ENCODE results near the gene STIM2. TPM values are rescaled to one million over a fixed set of nuclear protein-coding genes. Genes with fewer than 3 reads are reported as not detected.

Gene STIM2
- total and polyA plus RNA-seq, 9 of the 15 experiments (the other 6 are each of a cell fraction or from before 2014, with no cell fraction given): 7.2 to 26.8 (median 15.4) TPM

DNA sequence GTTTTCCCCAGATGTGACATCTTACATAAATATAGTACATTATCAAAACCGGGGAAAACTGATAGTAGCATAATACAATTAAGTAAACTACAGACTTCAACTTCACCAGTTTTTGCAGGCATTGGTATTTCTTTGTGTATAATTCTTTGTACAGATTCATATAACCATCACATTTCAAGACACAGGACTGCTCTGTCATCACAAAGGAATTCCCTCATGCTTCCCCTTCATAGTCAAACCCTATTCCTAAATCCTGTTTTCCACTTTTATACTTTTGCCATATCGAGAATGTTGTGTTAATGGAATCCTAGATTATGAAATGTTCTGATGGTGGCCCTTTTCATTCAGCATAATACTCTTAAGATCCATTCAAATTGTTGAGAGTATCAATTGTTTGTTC lies 36.0 kb downstream of the STIM2 start:
- TF ChIP-seq RBM22 (IDR thresholded peaks at IDR 0.05; ENCODE audit: low read depth, low read length, poor library complexity, severe bottlenecking) (no peak), IRF2 (CRISPR knock-in tag; IDR thresholded peaks at IDR 0.05) (no peak), FOXA3 (CRISPR knock-in tag; conservative IDR thresholded peaks at IDR 0.05 in 1 of 2, IDR thresholded peaks at IDR 0.05 in 1 of 2) (no peak), RBM17 (IDR thresholded peaks at IDR 0.05; ENCODE audit: borderline replicate concordance, low read depth, low read length) (no peak), ASH1L (IDR thresholded peaks at IDR 0.05; ENCODE audit: borderline replicate concordance, low read depth, partially characterized antibody) (no peak), SMAD4 (CRISPR knock-in tag; conservative IDR thresholded peaks at IDR 0.05) (no peak), RFX1 (IDR thresholded peaks at IDR 0.05) (no peak), XRCC5 (IDR thresholded peaks at IDR 0.05; ENCODE audit: low read depth, low read length) (no peak), RHOXF2B (CRISPR knock-in tag; conservative IDR thresholded peaks at IDR 0.05) (no peak), CBX2 (IDR thresholded peaks at IDR 0.05; ENCODE audit: insufficient read depth, low read length, poor library complexity, severe bottlenecking) (no peak), SMARCA5 (IDR thresholded peaks at IDR 0.05) (no peak), ZBED1 (IDR thresholded peaks at IDR 0.05) (no peak), ZBTB17 (CRISPR knock-in tag; IDR thresholded peaks at IDR 0.05) (no peak), TFAM (CRISPR knock-in tag; conservative IDR thresholded peaks at IDR 0.05) (no peak), HSF4 (CRISPR knock-in tag; IDR thresholded peaks at IDR 0.05; ENCODE audit: borderline replicate concordance) (no peak), ZNF431 (CRISPR knock-in tag; IDR thresholded peaks at IDR 0.05) (no peak), ZNF124 (CRISPR knock-in tag; IDR thresholded peaks at IDR 0.05) (no peak), CBX5 (IDR thresholded peaks at IDR 0.05; ENCODE audit: borderline replicate concordance, low read depth) (no peak), POLR3A (IDR thresholded peaks at IDR 0.05; ENCODE audit: borderline replicate concordance, extremely low read depth, insufficient read depth, insufficient read length) (no peak)
- FAIRE-seq: no peak
- ATAC-seq: no peak
- no peaks in the 10 kb centered on the region for H3K79me2 ChIP-seq (ENCODE audit: control insufficient read depth, insufficient read depth, low read length)
- in situ Hi-C loops (cut with MboI) (no loop called here), intact Hi-C loops (cut with micrococcal nuclease) (no loop called here)
- H3K4me2 ChIP-seq (ENCODE audit: insufficient read depth, low read length): no peak overlapping the region
- H4K20me1 ChIP-seq (replicated peaks; ENCODE audit: control insufficient read depth, insufficient read depth, low read length): no peaks in the 10 kb centered on the region
- no peak overlapping the region for H3K9ac ChIP-seq (ENCODE audit: insufficient read depth in 1 of 2, low read depth in 2 of 2, low read length in 2 of 2)
- no peaks in the 10 kb centered on the region for H3K9me3 ChIP-seq (replicated peaks; ENCODE audit: control insufficient read depth, insufficient read depth, low read depth, low read length)
- H3K9me1 ChIP-seq (ENCODE audit: control insufficient read depth, insufficient read depth, low read length): no peaks in the 10 kb centered on the region
- no peaks in the 10 kb centered on the region for H3K27me3 ChIP-seq (ENCODE audit: control insufficient read depth in 2 of 2, insufficient read depth in 2 of 2, low read length in 2 of 2)
- H3K4me1 ChIP-seq (replicated peaks in 1 of 2; ENCODE audit: control insufficient read depth in 2 of 2, insufficient read depth in 2 of 2, low read length in 2 of 2): peaks cover 0 to 7% of the 10 kb centered on the region in 2 experiments; a peak in 2 of 5 replicates
- H3K36me3 ChIP-seq (ENCODE audit: control insufficient read depth, insufficient read depth, low read length): no peaks in the 10 kb centered on the region
- BruUV-seq (replicated peaks): no TSS peak
- H3K4me3 ChIP-seq: no peak overlapping the region
- ChIA-PET CTCF (ENCODE audit: low intra/inter-chr PET ratio) (no interaction called here), POLR2A (no interaction called here)
- DNase-seq (ENCODE audit: extremely low read depth in 1 of 4, low spot score in 3 of 4): no peak
- 29% methylated on average over 2 of the region's 2 CpGs for WGBS (ENCODE audit: insufficient coverage, low coverage, missing lambda C conversion rate)
- no peak overlapping the region for H2AFZ ChIP-seq (ENCODE audit: low read depth, low read length)
- no peak overlapping the region for H3K27ac ChIP-seq (ENCODE audit: extremely low read depth, low read depth, low read length)

All from K562 (cell line).